H1 (cell line): Measurements from ENCODE around the gene GRIA3. TPM values are rescaled to one million over a fixed set of nuclear protein-coding genes. Genes with fewer than 3 reads are reported as not detected.

ENCODE experiments used
- CTCF ChIA-PET: fragments of 300-600 bp; sonication (Branson Sonifier 250); formaldehyde crosslinking; loops from one replicate; lab custom pipeline; 2021; ENCODE audit not compliant: partially characterized antibody; lab: Charles Lee
- POLR2A ChIA-PET: fragments of 300-600 bp; sonication (Branson Sonifier 250); formaldehyde crosslinking; loops from one replicate; lab custom pipeline; 2021; ENCODE audit warnings: inconsistent platforms; ENCODE audit not compliant: partially characterized antibody; lab: Charles Lee
- DNase-seq, 2 experiments: peaks; one replicate each; pipeline versions ENCODE4 v3.0.0 to v3.0.0-alpha.2; 2010 to 2022; ENCODE audit warnings: low spot score in 2 of 2, low read depth in 1 of 2, mixed read lengths in 1 of 2
- FAIRE-seq: peaks from 2 replicates; lab custom pipeline; 2011; peaks lifted over from hg19 to GRCh38; lab: Jason Lieb, UNC
- H2AFZ ChIP-seq: 2 replicates; pipeline ENCODE4 v1.8.1; 2012; ENCODE audit warnings: low read length, inconsistent platforms
- H2AK5ac ChIP-seq: 2 replicates; pipeline ENCODE4 v1.6.1; 2013; ENCODE audit warnings: low read depth, low read length
- H2BK120ac ChIP-seq: replicated peaks from 2 replicates; pipeline ENCODE3; 2013; ENCODE audit warnings: low read depth, low read length, inconsistent platforms
- H2BK12ac ChIP-seq: 2 replicates; pipeline ENCODE4 v1.6.1; 2013; ENCODE audit warnings: low read depth, low read length
- H2BK15ac ChIP-seq: 2 replicates; pipeline ENCODE4 v1.6.1; 2013; ENCODE audit warnings: low read length
- H2BK20ac ChIP-seq: 2 replicates; pipeline ENCODE4 v1.6.1; 2013; ENCODE audit warnings: low read length
- H2BK5ac ChIP-seq: 2 replicates; pipeline ENCODE4 v1.6.1; 2013; ENCODE audit warnings: low read depth, low read length
- H3K14ac ChIP-seq: 2 replicates; pipeline ENCODE4 v1.6.1; 2013; ENCODE audit warnings: inconsistent platforms; ENCODE audit not compliant: insufficient read length
- H3K18ac ChIP-seq: 2 replicates; pipeline ENCODE4 v1.6.1; 2013; ENCODE audit warnings: low read length; ENCODE audit errors: extremely low read depth
- H3K23ac ChIP-seq: 2 replicates; pipeline ENCODE4 v1.6.1; 2013; ENCODE audit warnings: inconsistent platforms; ENCODE audit not compliant: insufficient read length
- H3K23me2 ChIP-seq: 2 replicates; pipeline ENCODE4 v1.6.1; 2013; ENCODE audit warnings: low read depth, low read length
- H3K27ac ChIP-seq: 2 replicates; pipeline ENCODE4 v1.6.1; 2011; ENCODE audit warnings: low read depth, low read length, inconsistent platforms
- H3K27me3 ChIP-seq, 4 experiments: replicated peaks in 1 of 4; 1 replicate in 1 of 4; 2 replicates in 3 of 4; pipeline versions ENCODE4 v1.6.1 to v1.8.1; 2011 to 2013; ENCODE audit warnings: low read length in 3 of 4, mild to moderate bottlenecking in 3 of 4, inconsistent platforms in 2 of 4, mixed read lengths in 2 of 4, moderate library complexity in 1 of 4; ENCODE audit not compliant: control insufficient read depth in 3 of 4, insufficient read depth in 3 of 4; ENCODE audit errors: extremely low read depth in 1 of 4
- H3K36me3 ChIP-seq, 4 experiments: 2 replicates each; pipeline versions ENCODE4 v1.6.1 to v1.8.1; 2011 to 2013; ENCODE audit warnings: mild to moderate bottlenecking in 4 of 4, low read length in 3 of 4, moderate library complexity in 2 of 4, control low read depth in 1 of 4, inconsistent platforms in 1 of 4; ENCODE audit not compliant: insufficient read depth in 4 of 4, control insufficient read depth in 2 of 4
- H3K4ac ChIP-seq: replicated peaks from 2 replicates; pipeline ENCODE3; 2013; ENCODE audit warnings: low read length, low read depth, mixed read lengths, inconsistent platforms; ENCODE audit not compliant: insufficient read length
- H3K4me1 ChIP-seq, 4 experiments: replicated peaks in 1 of 4; 1 replicate in 1 of 4; 2 replicates in 3 of 4; pipeline versions ENCODE4 v1.6.1 to v1.8.1; 2011 to 2013; ENCODE audit warnings: low read length in 3 of 4, inconsistent platforms in 2 of 4, mixed read lengths in 1 of 4; ENCODE audit not compliant: insufficient read depth in 4 of 4, control insufficient read depth in 3 of 4
- H3K4me2 ChIP-seq, 2 experiments: 2 replicates each; pipeline versions ENCODE4 v1.6.1 to v1.8.1; 2011 to 2013; ENCODE audit warnings: low read depth in 2 of 2, low read length in 2 of 2, control low read depth in 1 of 2, inconsistent platforms in 1 of 2, mild to moderate bottlenecking in 1 of 2; ENCODE audit not compliant: insufficient read depth in 1 of 2
- H3K4me3 ChIP-seq, 4 experiments: fragments of 200-600, 300-600 bp in 1 of 4; sonication (generic), shearing (Covaris generic), sonication (Bioruptor Twin) in 1 of 4; 2 replicates each; pipeline versions ENCODE4 v1.5.1 to v1.8.1; 2011 to 2016; ENCODE audit warnings: low read length in 4 of 4, low read depth in 3 of 4, control low read depth in 2 of 4, inconsistent platforms in 2 of 4, mild to moderate bottlenecking in 2 of 4, mixed read lengths in 1 of 4, moderate library complexity in 1 of 4; ENCODE audit not compliant: insufficient read depth in 2 of 4; ENCODE audit errors: extremely low read depth in 1 of 4
- H3K56ac ChIP-seq: replicated peaks from 2 replicates; pipeline ENCODE3; 2013; ENCODE audit warnings: low read depth, mild to moderate bottlenecking, mixed read lengths, low read length, inconsistent platforms; ENCODE audit not compliant: insufficient read length
- H3K79me1 ChIP-seq: 2 replicates; pipeline ENCODE4 v1.6.1; 2013; ENCODE audit warnings: low read depth, low read length, control low read depth
- H3K79me2 ChIP-seq, 2 experiments: 2 replicates each; pipeline versions ENCODE4 v1.6.1 to v1.8.1; 2012 to 2013; ENCODE audit warnings: low read length in 2 of 2, mild to moderate bottlenecking in 2 of 2, inconsistent platforms in 1 of 2; ENCODE audit not compliant: insufficient read depth in 2 of 2, control insufficient read depth in 1 of 2
- H3K9ac ChIP-seq, 4 experiments: replicated peaks in 1 of 4; 1 replicate in 1 of 4; 2 replicates in 3 of 4; pipeline versions ENCODE4 v1.6.1 to v1.8.1; 2011 to 2013; ENCODE audit warnings: low read depth in 3 of 4, low read length in 3 of 4, control low read depth in 2 of 4, mild to moderate bottlenecking in 2 of 4, moderate library complexity in 2 of 4, inconsistent platforms in 1 of 4; ENCODE audit errors: extremely low read depth in 1 of 4
- H3K9me3 ChIP-seq, 2 experiments: 2 replicates each; pipeline versions ENCODE4 v1.6.1 to v1.8.1; 2012 to 2013; ENCODE audit warnings: mild to moderate bottlenecking in 2 of 2, moderate library complexity in 2 of 2, control low read depth in 1 of 2, inconsistent platforms in 1 of 2, low read depth in 1 of 2, low read length in 1 of 2, mixed read lengths in 1 of 2; ENCODE audit not compliant: insufficient read depth in 2 of 2
- H4K20me1 ChIP-seq, 2 experiments: replicated peaks in 1 of 2; 2 replicates each; pipeline versions ENCODE3 to v1.8.1; 2011 to 2013; ENCODE audit warnings: inconsistent platforms in 2 of 2, low read length in 2 of 2, mild to moderate bottlenecking in 1 of 2; ENCODE audit not compliant: insufficient read depth in 2 of 2, control insufficient read depth in 1 of 2
- H4K5ac ChIP-seq: 2 replicates; pipeline ENCODE4 v1.6.1; 2013; ENCODE audit warnings: low read length, low read depth, mixed read lengths, inconsistent platforms; ENCODE audit not compliant: insufficient read length
- H4K8ac ChIP-seq: 2 replicates; pipeline ENCODE4 v1.8.0; 2013; ENCODE audit warnings: mild to moderate bottlenecking, moderate library complexity, low read length, inconsistent platforms; ENCODE audit not compliant: insufficient read depth; ENCODE audit errors: extremely low read depth
- H4K91ac ChIP-seq: replicated peaks from 2 replicates; pipeline ENCODE3; 2013; ENCODE audit warnings: low read length, mixed read lengths, inconsistent platforms; ENCODE audit not compliant: insufficient read length
- HDAC6 ChIP-seq: IDR thresholded peaks from one replicate; pipeline ENCODE4 v1.7.1; 2012; ENCODE audit warnings: low read depth, mild to moderate bottlenecking, inconsistent platforms, low read length, moderate library complexity
- RAD21 ChIP-seq, 2 experiments: IDR thresholded peaks in 1 of 2; conservative IDR thresholded peaks in 1 of 2; 2 replicates each; pipeline ENCODE4 v1.6.1; 2011; ENCODE audit warnings: low read depth in 2 of 2, low read length in 2 of 2, improper control_type of control experiment in 1 of 2, inconsistent platforms in 1 of 2, mild to moderate bottlenecking in 1 of 2, moderate library complexity in 1 of 2
- WGBS, 2 experiments: shearing (Covaris generic) in 1 of 2; methylation state at CpG; one replicate each; pipeline versions ENCODE4 v1.1.6 to v1.1.7; 2013 to 2015; ENCODE audit warnings: low lambda C conversion rate in 2 of 2, mixed read lengths in 2 of 2, inconsistent platforms in 1 of 2, low coverage in 1 of 2, missing lambda C conversion rate in 1 of 2; ENCODE audit not compliant: insufficient replicate concordance in 2 of 2, insufficient coverage in 1 of 2, insufficient read length in 1 of 2; ENCODE audit errors: extremely low coverage in 1 of 2, missing lambda C conversion rate in 1 of 2; 5-methylcytosine and 5-hydroxymethylcytosine counted together
- polyA plus RNA-seq, 7 experiments: library from polyadenylated mRNA; depleted of rRNA in 3 of 7; stranded (reverse) in 5 of 7; unstranded in 2 of 7; fragments of >200 nt in 5 of 7; fragments of 200-250 nt in 2 of 7; gene quantifications; 1 replicate in 5 of 7; 2 replicates in 1 of 7; 4 replicates in 1 of 7; pipeline versions ENCODE4 v1.2.1 to v1.2.3, GENCODE V29; 2011 to 2013; ENCODE audit warnings: missing spikeins in 2 of 7, mixed read lengths in 2 of 7
- total RNA-seq: library from RNA; stranded (reverse); fragmentation: NEBNext Ultra II Directional; extraction: Animal tissue kit (Norgen Biotek cat#: 25700); gene quantifications from 2 replicates; pipeline ENCODE4 v1.2.1, GENCODE V29; 2021
- TF ChIP-seq, protein P1 (sequence below), 3 experiments: IDR thresholded peaks; 1 replicate in 2 of 3; 2 replicates in 1 of 3; pipeline versions ENCODE4 v1.5.1 to v1.6.1; 2011; ENCODE audit warnings: low read length in 3 of 3, mild to moderate bottlenecking in 3 of 3, inconsistent platforms in 2 of 3, low read depth in 1 of 3, moderate library complexity in 1 of 3; ENCODE audit not compliant: insufficient read depth in 1 of 3; ENCODE audit errors: control extremely low read depth in 1 of 3

GRIA3 gene
- total and polyA plus RNA-seq, 2 of the 8 experiments (the other 6 are each of a cell fraction or from before 2014, with no cell fraction given) = 2.6 to 3.0 TPM

- Histone ChIP-seq H3K27ac (no peak overlapping the region), H3K4me1 (no peaks in the 10 kb centered on the region; a peak in 1 of 7 replicates), H3K4me3 (no peak overlapping the region), H4K20me1 (no peaks in the 10 kb centered on the region), H3K79me2 (no peaks in the 10 kb centered on the region), H3K9ac (no peak overlapping the region), H3K4me2 (no peak overlapping the region), H2BK120ac (no peak overlapping the region), H3K14ac (no peak overlapping the region), H2BK12ac (no peak overlapping the region), H3K9me3 (no peaks in the 10 kb centered on the region), H2BK15ac (no peak overlapping the region), H2AK5ac (no peak overlapping the region), H3K23me2 (no peaks in the 10 kb centered on the region), H3K36me3 (no peaks in the 10 kb centered on the region), H3K56ac (no peak overlapping the region), H4K8ac (no peak overlapping the region), H3K79me1 (no peaks in the 10 kb centered on the region), H2AFZ (no peak overlapping the region), H3K4ac (no peak overlapping the region), H3K23ac (no peak overlapping the region), H3K18ac (no peak overlapping the region), H2BK5ac (no peak overlapping the region), H4K91ac (no peak overlapping the region), H2BK20ac (no peak overlapping the region), H4K5ac (no peak overlapping the region), H3K27me3 (no peaks in the 10 kb centered on the region)
- POLR2A ChIA-PET = no interaction called here
- WGBS, 2 experiments = 85% methylated on average over 1 of the region's 1 CpG; no CpG with 5 or more reads in 1 of the 2 experiments
- CTCF ChIA-PET = interaction anchor here (0.6 to 2.6 kb wide), 14 partner anchors 10 to 252 kb away, joined by 3 to 7 read pairs (median 3); no protein-coding TSS in a partner anchor
- DNase-seq = no peak
- TF ChIP-seq HDAC6 (no peak), RAD21 (IDR thresholded peaks at IDR 0.05 in 1 of 2, conservative IDR thresholded peaks at IDR 0.05 in 1 of 2; ENCODE audit: low read depth in 2 of 2, low read length in 2 of 2) (peak; percentile 63 to 74)
- TF ChIP-seq, protein P1, sequence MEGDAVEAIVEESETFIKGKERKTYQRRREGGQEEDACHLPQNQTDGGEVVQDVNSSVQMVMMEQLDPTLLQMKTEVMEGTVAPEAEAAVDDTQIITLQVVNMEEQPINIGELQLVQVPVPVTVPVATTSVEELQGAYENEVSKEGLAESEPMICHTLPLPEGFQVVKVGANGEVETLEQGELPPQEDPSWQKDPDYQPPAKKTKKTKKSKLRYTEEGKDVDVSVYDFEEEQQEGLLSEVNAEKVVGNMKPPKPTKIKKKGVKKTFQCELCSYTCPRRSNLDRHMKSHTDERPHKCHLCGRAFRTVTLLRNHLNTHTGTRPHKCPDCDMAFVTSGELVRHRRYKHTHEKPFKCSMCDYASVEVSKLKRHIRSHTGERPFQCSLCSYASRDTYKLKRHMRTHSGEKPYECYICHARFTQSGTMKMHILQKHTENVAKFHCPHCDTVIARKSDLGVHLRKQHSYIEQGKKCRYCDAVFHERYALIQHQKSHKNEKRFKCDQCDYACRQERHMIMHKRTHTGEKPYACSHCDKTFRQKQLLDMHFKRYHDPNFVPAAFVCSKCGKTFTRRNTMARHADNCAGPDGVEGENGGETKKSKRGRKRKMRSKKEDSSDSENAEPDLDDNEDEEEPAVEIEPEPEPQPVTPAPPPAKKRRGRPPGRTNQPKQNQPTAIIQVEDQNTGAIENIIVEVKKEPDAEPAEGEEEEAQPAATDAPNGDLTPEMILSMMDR (IDR thresholded peaks at IDR 0.05; ENCODE audit: control extremely low read depth in 1 of 3, insufficient read depth in 1 of 3, low read depth in 1 of 3, low read length in 3 of 3) = peak; percentile 36 to 56 (median 47); a peak in 3 of 4 replicates
- FAIRE-seq = peak; percentile 88
These were observed 238.8 kb downstream of the GRIA3 start for GRCh38 chrX:123422875-123423274.
